Natural killer cell (primary cell): Measurements from ENCODE around the gene DDB1. TPM values are rescaled to one million over a fixed set of nuclear protein-coding genes. Genes with fewer than 3 reads are reported as not detected.
A peak's percentile ranks its signal among the peaks of the same experiment; 100 is the strongest.

Source experiments
- ATAC-seq, 3 donors: fragments of 150-1000 bp in 2 of 3; fragments of 200-7000 bp in 1 of 3; cut with Tn5 transposase; 1 replicate in 1 of 3; 2 replicates in 2 of 3; pipeline ENCODE4 v1.10.0; 2021; ENCODE audit warnings: mild to moderate bottlenecking in 2 of 3, moderate library complexity in 2 of 3
- DNase-seq, 2 donors: peaks; one replicate each; pipeline versions ENCODE4 v3.0.0 to v3.0.0-alpha.2; 2013 to 2021; ENCODE audit warnings: mixed read lengths in 1 of 2
- H3K27ac ChIP-seq: one replicate; pipeline ENCODE4 v1.5.1; 2013; ENCODE audit warnings: mild to moderate bottlenecking, low read length
- H3K27me3 ChIP-seq: one replicate; pipeline ENCODE4 v1.6.1; 2013; ENCODE audit warnings: low read length; ENCODE audit not compliant: control insufficient read depth, insufficient read depth
- H3K36me3 ChIP-seq: one replicate; pipeline ENCODE4 v1.6.1; 2013; ENCODE audit warnings: low read length; ENCODE audit not compliant: control insufficient read depth, insufficient read depth
- H3K4me1 ChIP-seq: one replicate; pipeline ENCODE4 v1.6.1; 2013; ENCODE audit warnings: low read length; ENCODE audit not compliant: control insufficient read depth, insufficient read depth
- H3K4me3 ChIP-seq: one replicate; pipeline ENCODE4 v1.5.1; 2013; ENCODE audit warnings: low read length
- H3K9me3 ChIP-seq: one replicate; pipeline ENCODE4 v1.6.1; 2013; ENCODE audit warnings: low read length; ENCODE audit not compliant: control insufficient read depth, insufficient read depth
- H3K27ac Mint-ChIP-seq, 2 donors: one replicate each; pipeline ENCODE4 v1.8.0; 2022; ENCODE audit warnings: mild to moderate bottlenecking in 2 of 2, mixed read lengths in 2 of 2, moderate library complexity in 1 of 2
- H3K27me3 Mint-ChIP-seq, 2 donors: one replicate each; pipeline ENCODE4 v1.8.0; 2022; ENCODE audit warnings: low read depth in 2 of 2, mixed read lengths in 2 of 2
- H3K36me3 Mint-ChIP-seq: one replicate; pipeline ENCODE4 v1.8.0; 2022; ENCODE audit warnings: mixed read lengths
- H3K4me1 Mint-ChIP-seq, 2 donors: one replicate each; pipeline ENCODE4 v1.8.0; 2022; ENCODE audit warnings: mixed read lengths in 2 of 2
- H3K4me3 Mint-ChIP-seq: one replicate; pipeline ENCODE4 v1.8.0; 2022; ENCODE audit warnings: mild to moderate bottlenecking, moderate library complexity, mixed read lengths
- H3K9me3 Mint-ChIP-seq, 2 donors: one replicate each; pipeline ENCODE4 v1.8.0; 2022; ENCODE audit warnings: mixed read lengths in 2 of 2
- WGBS: methylation state at CpG from one replicate; pipeline ENCODE4 v1.1.7; 2013; ENCODE audit warnings: missing lambda C conversion rate; ENCODE audit not compliant: insufficient coverage; 5-methylcytosine and 5-hydroxymethylcytosine counted together
- intact Hi-C: fragments of 100-400 bp; cut with micrococcal nuclease; formaldehyde crosslinking; loops from one replicate; pipeline ENCODE4 v1.14.2; 2022
- total RNA-seq, 4 donors: library from RNA; stranded (reverse); fragments of 120-200 nt in 1 of 4; gene quantifications; one replicate each; pipeline versions ENCODE4 v1.2.3 to v1.2.4, GENCODE V29; 2013 to 2022
- TF ChIP-seq, protein P1 (sequence below): fragments of 200-600 bp; IDR thresholded peaks from one replicate; pipeline ENCODE4 v1.8.0; 2022; ENCODE audit warnings: antibody characterized with exemption

Gene DDB1
- total RNA-seq, 3 donors from 2014 or later (not counting 1 experiment from before 2014, with no cell fraction given) = 170 to 233 (median 229) TPM

DNA sequence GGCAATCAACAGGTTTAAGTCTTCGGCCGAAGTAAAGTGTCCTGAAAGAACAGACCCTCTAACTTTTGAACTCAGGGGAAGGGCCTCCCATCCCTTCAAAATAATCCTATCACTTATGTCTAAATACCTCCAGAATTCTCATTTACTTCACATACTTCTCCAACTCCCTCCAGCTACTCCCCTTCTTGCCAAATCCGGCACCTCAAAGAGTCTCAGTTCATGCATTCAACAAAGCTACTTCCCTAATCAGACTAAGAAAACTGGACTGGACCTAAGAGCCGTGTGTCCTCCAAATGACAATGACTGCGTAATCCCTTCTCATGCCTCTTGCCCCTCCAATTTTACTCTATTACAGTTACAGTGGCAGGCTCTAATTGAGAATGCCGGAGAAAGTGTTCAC is 1.3 kb downstream of the DDB1 start:
- Mint-ChIP-seq H3K27me3 (no peaks in the 10 kb centered on the region), H3K9me3 (no peaks in the 10 kb centered on the region), H3K36me3 (peaks cover 8% of the 10 kb centered on the region), H3K4me3 (peak overlapping the region; percentile 87), H3K4me1 (peaks cover 35 to 51% of the 10 kb centered on the region in 2 donors), H3K27ac (peak overlapping the region; percentile 85 to 95)
- TF ChIP-seq, protein P1, sequence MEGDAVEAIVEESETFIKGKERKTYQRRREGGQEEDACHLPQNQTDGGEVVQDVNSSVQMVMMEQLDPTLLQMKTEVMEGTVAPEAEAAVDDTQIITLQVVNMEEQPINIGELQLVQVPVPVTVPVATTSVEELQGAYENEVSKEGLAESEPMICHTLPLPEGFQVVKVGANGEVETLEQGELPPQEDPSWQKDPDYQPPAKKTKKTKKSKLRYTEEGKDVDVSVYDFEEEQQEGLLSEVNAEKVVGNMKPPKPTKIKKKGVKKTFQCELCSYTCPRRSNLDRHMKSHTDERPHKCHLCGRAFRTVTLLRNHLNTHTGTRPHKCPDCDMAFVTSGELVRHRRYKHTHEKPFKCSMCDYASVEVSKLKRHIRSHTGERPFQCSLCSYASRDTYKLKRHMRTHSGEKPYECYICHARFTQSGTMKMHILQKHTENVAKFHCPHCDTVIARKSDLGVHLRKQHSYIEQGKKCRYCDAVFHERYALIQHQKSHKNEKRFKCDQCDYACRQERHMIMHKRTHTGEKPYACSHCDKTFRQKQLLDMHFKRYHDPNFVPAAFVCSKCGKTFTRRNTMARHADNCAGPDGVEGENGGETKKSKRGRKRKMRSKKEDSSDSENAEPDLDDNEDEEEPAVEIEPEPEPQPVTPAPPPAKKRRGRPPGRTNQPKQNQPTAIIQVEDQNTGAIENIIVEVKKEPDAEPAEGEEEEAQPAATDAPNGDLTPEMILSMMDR = no peak
- H3K27ac ChIP-seq = no peak overlapping the region
- H3K9me3 ChIP-seq = no peaks in the 10 kb centered on the region
- WGBS = 76% methylated on average over 6 of the region's 6 CpGs
- DNase-seq (no peak), ATAC-seq (no peak)
- H3K4me1 ChIP-seq = peaks cover 35% of the 10 kb centered on the region
- no peaks in the 10 kb centered on the region for H3K27me3 ChIP-seq
- intact Hi-C loops = no loop called here
- no peak overlapping the region for H3K4me3 ChIP-seq
- peaks cover 31% of the 10 kb centered on the region for H3K36me3 ChIP-seq

DNA sequence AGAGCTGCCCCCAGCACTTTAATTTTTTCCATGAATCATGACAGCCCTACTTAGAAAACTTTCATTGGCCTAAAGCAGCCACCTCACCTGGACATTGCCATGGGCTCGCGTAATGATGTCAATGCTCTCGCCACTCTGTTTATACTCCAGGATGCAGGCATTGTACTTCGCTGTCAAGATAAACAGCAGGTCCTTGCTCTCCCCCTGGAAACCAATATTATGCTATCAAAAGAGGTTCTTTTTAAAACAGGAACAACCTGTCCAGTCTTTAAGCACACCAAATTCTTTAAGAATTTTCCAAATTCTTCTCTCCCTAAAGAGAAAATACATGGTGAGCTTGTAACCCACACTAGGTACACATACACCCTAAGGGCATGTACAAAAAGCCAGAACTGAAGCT is 3.0 kb downstream of the DDB1 start:
- no peak for ATAC-seq
- Mint-ChIP-seq H3K4me3 (no peak overlapping the region), H3K9me3 (no peaks in the 10 kb centered on the region), H3K27me3 (no peaks in the 10 kb centered on the region), H3K4me1 (peaks cover 42 to 49% of the 10 kb centered on the region in 2 donors), H3K27ac (peak overlapping the region; percentile 27 to 95), H3K36me3 (peaks cover 17% of the 10 kb centered on the region)
- peaks cover 48% of the 10 kb centered on the region for H3K36me3 ChIP-seq
- H3K4me1 ChIP-seq = peaks cover 27% of the 10 kb centered on the region
- no peaks in the 10 kb centered on the region for H3K9me3 ChIP-seq
- WGBS = 98% methylated on average over 4 of the region's 4 CpGs
- no peaks in the 10 kb centered on the region for H3K27me3 ChIP-seq
- intact Hi-C loops = no loop called here
- no peak overlapping the region for H3K4me3 ChIP-seq
- no peak overlapping the region for H3K27ac ChIP-seq
- no peak for DNase-seq
- TF ChIP-seq, protein P1 = no peak

DNA sequence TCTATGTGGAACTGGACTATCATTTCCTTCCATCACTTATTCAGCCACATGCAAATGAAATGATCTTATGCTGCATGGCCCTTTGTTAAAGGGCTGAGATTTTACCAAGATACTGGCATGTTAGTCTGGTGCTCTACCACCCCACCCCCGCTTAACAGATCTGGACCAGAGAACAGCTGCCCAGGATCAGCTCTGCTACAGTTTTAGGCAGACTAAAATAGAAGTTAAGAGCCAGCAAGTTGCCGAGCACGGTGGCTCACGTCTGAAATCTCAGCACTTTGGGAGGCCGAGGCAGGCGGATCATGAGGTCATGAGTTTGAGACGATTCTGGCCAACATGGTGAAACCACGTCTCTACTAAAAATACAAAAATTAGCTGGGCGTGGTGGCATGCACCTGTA is 4.6 kb downstream of the DDB1 start:
- Mint-ChIP-seq H3K27ac (no peak overlapping the region), H3K4me1 (peaks cover 38 to 40% of the 10 kb centered on the region in 2 donors), H3K36me3 (peaks cover 25% of the 10 kb centered on the region), H3K9me3 (no peaks in the 10 kb centered on the region), H3K27me3 (no peaks in the 10 kb centered on the region), H3K4me3 (no peak overlapping the region)
- H3K27me3 ChIP-seq = no peaks in the 10 kb centered on the region
- H3K4me3 ChIP-seq = no peak overlapping the region
- H3K9me3 ChIP-seq = no peaks in the 10 kb centered on the region
- TF ChIP-seq, protein P1 = no peak
- H3K36me3 ChIP-seq = peaks cover 59% of the 10 kb centered on the region
- DNase-seq = no peak
- WGBS = 95% methylated on average over 9 of the region's 9 CpGs
- intact Hi-C loops = no loop called here
- ATAC-seq = no peak
- peaks cover 18% of the 10 kb centered on the region for H3K4me1 ChIP-seq
- H3K27ac ChIP-seq = no peak overlapping the region

DNA sequence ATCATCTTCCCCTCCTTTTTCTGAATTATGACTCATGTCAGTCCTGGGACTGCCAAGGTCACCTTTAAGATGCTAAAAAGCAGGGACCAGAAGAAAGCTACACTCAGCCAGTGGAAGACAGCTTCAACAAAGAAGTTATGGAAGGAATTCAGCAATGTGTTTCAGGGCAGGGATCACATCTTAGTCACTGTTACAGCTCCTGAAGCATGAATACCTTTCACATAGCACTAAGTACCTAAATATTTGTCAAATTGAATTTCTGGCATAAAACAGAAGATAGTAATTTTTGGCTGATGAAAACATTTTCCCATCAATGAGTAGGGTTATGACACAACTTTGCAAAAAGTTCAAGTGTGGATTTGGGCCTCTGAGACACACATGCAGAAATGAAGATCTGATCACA is 5.2 kb downstream of the DDB1 start:
- Histone ChIP-seq H3K27me3 (no peaks in the 10 kb centered on the region), H3K4me1 (peaks cover 16% of the 10 kb centered on the region), H3K27ac (no peak overlapping the region), H3K4me3 (no peak overlapping the region), H3K36me3 (peaks cover 66% of the 10 kb centered on the region), H3K9me3 (no peaks in the 10 kb centered on the region)
- Mint-ChIP-seq H3K4me3 (no peak overlapping the region), H3K27me3 (no peaks in the 10 kb centered on the region), H3K36me3 (peaks cover 30% of the 10 kb centered on the region), H3K27ac (peak overlapping the region in 1 of 2 donors; percentile 49), H3K9me3 (no peaks in the 10 kb centered on the region), H3K4me1 (peaks cover 33 to 34% of the 10 kb centered on the region in 2 donors)
- TF ChIP-seq, protein P1 = no peak
- DNase-seq (no peak), ATAC-seq (no peak)
- intact Hi-C loops = no loop called here
